HG03045 (cell line): ENCODE data around the gene KYAT1.
"Not testable (repeated sequence)": the region's sequence is repeated elsewhere in the genome, so short reads cannot be mapped to it uniquely, and the experiment has no call there.

Source experiments
- ATAC-seq: cut with Tn5 transposase; IDR thresholded peaks from one replicate; pipeline ENCODE4 v1.9.1; 2021; ENCODE audit warnings: mild to moderate bottlenecking, moderate library complexity; ENCODE audit not compliant: unreplicated experiment

The KYAT1 gene

DNA sequence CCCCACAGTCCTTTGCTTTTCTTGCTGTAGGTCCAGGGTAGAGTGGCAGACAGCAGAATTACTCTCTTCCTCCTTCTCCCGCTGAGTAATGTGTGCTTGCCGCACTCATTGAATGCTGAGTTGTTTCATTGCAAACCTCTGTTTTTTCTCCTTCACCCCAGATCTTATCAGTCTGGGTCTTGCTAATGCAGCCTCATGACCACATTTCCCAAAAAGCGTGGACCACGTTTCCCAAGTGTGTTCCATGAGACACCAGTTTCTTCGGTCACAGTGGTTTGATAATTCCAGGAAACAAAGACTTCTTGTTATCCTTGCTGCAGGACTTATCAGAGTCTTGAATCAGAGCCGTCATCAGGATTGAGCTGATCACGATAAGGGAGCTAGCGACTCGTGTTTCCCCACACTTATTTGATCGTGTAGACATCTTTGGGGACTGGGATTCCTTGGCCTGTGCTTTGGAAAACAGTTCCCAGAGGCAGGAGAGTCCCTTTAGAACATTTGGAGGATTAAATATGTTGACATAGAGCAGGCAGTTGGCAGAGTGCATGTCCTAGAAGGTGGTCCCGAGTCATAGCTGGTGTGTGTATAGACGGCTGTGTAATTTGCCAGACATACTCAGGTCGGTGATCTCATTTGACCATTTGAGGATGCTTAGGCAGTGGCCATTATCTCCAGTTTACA lies 4.6 kb upstream of the KYAT1 start:
- no peak for ATAC-seq

DNA sequence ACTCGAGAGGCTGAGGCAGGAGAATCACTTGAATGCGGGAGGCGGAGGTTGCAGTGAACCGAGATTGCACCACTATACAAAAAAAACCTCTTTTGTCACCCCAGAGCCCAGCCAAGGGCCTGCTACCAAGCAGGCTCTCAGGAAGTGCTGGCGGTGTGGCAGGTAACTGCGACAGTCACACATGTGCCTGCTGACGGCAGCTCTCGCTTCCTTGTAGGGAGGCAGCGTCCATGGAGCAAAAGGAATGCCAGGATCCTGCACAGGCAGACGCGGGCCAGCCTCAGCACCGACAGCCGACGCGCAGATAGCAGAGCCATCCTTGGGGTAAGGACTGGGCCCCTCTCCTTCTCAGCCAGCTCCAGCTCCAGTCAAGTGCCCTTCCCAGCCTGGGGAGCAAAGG lies 4.0 kb upstream of the KYAT1 start:
- ATAC-seq, result no peak

DNA sequence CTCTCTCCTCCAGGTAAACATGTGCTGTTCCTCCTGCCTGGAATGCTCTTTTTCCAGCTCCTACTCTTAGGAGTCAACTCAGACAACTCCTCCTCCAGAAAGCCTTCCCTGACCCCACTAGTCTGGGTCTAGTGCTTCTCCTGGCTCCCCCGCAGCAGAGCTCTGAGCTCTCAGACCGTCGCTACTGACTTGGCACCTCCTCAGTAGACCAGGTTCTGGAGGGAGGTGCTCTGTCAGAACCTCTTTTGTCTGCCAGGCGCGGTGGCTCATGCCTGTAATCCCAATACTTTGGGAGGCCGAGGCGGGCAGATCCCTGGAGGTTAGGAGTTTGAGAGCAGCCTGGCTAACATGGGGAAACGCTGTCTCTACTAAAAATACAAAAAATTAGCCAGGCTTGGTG lies 3.6 kb upstream of the KYAT1 start:
- no peak for ATAC-seq

DNA sequence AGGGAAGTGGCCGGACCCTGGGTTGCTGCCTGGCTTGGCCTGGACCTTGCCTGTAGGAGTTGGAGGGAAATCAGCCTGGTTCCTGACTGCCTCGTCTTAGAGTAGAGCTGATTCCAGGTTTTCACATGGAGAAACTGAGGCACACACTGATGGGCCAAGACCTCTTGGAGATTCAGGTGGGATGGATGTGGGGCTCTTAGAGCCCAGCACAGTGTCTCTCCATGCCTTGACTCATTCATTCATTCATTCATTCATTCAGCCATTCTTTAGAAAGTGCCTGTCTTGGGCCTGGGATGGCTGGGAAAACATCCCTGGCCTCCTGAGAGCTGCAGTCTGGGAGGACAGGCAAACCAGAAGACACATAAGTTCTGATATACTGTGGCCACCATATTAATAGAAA lies 2.4 kb upstream of the KYAT1 start:
- no peak for ATAC-seq

DNA sequence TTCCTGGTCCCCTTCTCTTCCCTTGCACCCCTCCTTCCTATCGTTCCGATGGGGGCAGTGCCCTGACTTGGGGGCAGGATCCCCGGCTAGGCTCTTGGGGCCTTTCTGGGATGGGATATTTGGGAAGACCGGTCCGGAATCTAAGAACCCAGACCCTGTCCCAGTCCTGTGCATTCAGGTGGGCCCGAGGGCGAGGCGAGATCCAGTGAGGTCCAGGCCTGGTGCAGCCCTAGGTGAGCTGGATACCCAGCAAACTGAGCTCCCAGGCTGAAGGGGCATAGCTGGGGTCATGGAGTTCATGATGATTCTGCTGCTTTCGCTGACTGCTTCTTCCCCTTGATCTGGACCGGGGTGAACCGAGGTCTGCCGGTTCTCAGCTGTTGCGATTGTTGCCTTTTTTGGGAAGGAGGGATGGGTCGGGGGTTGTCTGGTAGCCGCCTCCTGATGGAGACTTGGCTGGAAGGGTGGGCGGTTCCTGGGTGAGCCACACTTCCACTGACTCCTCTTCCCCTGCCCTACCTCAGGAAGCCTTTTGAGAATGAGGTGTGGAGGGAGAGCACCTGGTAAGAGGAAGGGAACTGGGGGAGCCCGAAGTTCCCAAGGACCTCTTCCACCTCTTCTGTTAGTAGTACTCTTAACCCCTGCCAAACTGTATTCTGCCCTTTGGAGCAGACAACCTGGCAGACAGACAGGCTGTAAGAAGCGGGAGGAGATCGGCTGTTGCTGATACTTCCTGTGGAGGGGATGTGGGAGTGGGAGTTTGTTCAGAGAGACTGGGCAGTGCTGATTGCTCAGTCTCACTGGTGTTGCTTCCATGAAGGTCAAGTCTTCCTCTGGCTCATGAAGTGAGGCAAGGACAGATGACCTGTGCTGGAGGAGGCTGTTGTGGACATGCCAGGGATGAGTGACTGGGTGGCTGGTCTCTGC lies 1.2 kb upstream of the KYAT1 start:
- no peak for ATAC-seq

DNA sequence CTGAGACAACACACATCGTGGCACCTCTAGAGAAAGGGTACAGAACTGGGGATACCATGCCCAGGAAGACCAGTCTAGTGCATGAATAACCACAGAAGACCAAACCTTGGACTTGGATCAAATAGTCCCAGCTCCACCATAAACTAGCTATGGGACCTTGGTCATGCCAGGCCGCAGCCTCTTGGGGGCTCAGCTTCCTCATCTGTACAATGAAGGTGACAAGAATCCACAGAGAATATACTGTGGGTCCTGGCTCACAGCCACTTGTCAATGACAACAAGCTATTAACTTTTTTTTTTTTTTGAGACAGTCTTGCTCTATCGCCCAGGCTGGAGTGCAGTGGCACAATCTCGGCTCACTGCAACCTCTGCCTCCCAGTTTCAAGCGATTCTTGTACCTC lies 3.9 kb downstream of the KYAT1 start:
- no peak for ATAC-seq

DNA sequence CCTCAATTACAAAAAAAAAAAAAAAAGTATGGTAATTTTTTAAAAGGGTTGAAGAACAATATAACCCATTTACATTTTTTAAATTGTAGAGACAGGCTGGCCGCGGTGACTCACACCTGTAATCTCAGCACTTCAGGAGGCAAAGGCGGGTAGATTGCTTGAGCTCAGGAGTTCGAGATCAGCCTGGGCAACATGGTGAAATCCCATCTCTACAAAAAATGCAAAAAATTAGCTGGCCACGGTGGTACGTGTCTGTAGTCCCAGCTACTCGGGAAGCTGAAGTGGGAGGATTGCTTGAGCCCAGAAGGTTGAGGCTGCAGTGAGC lies 10.8 kb downstream of the KYAT1 start:
- ATAC-seq, result not testable (repeated sequence)

DNA sequence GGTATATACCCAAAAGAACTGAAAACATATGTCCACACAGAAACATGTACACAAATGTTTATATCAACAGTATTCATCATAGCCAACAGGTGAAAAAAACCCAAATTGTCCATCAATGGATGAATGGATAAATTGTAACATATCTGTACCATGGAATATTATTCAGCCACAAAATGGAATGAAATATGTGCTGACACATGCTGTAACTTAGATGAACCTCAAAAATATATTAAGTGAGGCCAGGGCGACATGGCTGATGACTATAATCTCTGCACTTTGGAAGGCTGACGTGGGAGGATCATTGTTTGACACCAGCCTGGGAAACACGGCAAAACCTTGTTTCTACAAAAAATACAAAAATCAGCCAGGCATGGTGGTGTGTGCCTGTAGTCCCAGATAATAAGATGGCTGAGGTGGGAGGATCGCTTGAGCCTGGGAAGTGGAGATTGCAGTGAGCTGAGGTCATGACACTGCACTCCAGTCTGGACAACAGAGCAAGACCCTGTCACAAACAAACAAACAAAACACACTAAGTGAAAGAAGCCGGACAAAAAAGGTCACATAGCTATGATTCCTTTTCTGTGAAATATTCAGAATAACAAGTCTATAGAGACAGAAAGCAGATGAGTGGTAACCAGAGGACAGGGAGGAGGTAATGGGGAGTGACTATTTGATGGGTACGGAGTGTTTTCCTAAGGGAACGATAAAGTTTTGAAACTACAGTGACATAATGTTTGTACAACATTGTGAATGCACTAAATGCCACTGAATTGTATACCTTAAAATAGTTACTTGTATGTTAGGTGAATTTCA lies 11.4 kb downstream of the KYAT1 start:
- ATAC-seq, result no peak

DNA sequence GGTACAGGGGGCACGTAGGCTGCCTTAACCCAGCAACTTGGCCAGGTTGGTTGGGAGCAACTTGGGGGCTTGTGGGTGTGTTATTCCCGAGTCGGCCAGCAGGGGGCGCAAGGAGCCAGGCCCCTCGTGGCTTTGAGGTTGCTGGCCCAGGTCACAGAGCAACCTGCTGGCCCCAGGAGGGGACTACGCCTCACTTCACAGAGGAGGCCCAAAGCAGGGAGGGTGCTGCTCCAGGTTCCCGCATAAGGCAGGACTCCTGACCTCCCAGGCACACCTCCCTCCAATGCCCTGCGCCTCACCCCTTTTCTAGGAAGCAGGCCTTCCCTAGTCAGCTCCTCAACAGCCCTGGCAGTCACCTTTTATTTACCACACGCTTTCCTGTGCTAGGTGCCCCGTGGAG lies 18.1 kb downstream of the KYAT1 start:
- ATAC-seq, result no peak

DNA sequence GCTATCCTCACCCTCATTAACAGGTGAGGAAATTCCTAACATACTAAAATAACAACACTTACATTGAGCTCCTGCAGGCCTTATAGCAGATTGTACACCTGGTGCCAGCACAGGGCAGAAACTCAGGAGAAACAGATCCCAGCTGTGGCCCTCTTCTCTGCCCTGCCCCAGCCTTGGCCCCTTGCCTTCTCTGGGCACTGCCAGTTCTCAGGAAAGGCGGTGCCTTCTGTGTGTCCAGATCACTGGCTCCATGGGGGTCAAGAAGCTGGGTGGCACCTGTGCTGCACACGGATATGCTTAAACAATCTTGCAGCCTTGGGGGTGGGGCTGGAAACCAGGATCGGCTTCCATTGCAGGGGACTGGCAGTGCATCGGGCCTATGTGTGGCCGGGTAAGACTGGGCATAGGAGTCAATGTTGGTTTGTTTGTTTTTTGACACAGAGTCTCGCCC lies 19.3 kb downstream of the KYAT1 start:
- ATAC-seq, result no peak

DNA sequence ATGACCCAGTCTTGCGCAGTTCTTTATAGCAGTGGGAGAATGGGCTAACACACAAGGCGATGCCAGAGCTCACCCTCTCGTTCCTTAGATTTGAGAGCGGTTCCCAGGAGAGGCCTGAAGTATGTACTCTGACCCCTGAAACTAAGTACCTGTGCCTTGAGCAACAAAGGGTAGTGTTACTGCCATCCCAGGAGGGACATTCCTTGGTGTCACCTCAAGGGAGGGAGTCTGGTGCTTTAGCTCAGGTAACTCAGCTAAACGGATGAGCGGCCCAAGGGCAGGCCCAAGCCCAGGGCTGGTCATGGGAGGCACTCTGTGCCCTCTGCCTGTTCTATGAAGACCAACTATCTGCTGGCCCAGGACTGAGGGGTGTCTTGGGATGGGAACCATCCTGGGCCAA lies 20.2 kb downstream of the KYAT1 start:
- no peak for ATAC-seq

DNA sequence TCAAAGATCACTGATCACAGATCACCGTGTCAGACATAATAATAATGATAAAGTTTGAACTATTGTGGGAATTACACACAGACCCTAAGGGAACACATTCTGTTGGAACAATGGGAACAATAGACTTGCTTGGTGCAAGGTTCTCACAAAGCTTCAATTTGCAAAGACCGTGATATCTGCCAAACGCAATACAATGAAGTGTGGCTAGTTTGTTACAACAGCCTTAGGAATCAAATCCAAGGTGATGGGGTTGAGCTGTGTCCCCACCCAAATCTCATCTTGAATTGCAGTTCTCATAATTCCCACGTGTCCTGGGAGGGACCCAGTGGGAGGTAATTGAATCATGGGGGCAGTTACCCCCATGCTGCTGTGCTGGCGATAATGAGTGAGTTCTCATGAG lies 20.8 kb downstream of the KYAT1 start:
- no peak for ATAC-seq

DNA sequence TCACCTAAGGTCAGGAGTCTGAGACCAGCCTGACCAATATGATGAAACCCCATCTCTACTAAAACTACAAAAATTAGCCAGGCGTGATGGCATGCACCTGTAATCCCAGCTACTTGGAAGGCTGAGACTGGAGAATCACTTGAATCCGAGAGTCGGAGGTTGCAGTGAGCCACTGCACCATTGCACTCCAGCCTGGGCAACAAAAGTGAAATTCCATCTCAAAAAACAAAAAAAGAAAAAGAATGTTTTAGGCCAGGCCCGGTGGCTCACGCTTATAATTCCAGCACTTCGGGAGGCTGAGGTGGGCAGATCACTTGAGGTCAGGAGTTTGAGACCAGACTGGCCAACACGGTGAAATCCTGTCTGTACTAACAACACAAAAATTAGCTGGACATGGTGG lies 23.3 kb downstream of the KYAT1 start:
- not testable (repeated sequence) for ATAC-seq

DNA sequence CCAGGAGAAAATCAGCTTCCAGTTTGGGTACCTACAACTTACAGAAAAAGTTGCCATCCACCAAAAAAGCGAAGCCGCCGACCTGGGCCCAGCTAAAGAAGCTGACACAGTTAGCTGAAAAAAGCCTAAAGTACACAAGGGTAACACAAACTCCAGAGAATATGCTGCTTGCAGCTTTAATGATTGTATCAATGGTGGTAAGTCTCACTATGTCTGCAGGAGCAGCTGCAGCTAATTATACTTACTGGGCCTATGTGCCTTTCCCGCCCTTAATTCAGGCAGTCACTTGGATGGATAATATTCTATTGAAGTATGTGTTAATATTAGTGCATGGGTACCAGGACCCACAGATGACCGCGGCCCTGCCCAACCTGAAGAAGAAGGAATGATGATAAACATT lies 27.3 kb downstream of the KYAT1 start:
- ATAC-seq, result not testable (repeated sequence)

DNA sequence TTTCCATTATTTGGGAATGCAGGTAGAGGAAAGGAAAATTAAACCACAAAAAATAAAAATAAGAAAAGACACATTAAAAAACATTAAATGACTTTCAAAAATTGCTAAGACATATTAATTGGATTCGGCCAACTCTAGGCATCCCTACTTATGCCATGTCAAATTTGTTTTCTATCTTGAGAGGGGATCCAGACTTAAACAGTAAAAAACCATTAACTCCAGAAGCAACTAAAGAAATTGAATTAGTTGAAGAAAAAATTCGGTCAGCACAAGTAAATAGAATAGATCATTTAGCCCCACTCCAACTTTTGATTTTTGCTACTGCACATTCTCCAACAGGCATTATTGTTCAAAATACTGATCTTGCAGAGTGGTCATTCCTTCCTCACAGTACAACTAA lies 29.1 kb downstream of the KYAT1 start:
- not testable (repeated sequence) for ATAC-seq

DNA sequence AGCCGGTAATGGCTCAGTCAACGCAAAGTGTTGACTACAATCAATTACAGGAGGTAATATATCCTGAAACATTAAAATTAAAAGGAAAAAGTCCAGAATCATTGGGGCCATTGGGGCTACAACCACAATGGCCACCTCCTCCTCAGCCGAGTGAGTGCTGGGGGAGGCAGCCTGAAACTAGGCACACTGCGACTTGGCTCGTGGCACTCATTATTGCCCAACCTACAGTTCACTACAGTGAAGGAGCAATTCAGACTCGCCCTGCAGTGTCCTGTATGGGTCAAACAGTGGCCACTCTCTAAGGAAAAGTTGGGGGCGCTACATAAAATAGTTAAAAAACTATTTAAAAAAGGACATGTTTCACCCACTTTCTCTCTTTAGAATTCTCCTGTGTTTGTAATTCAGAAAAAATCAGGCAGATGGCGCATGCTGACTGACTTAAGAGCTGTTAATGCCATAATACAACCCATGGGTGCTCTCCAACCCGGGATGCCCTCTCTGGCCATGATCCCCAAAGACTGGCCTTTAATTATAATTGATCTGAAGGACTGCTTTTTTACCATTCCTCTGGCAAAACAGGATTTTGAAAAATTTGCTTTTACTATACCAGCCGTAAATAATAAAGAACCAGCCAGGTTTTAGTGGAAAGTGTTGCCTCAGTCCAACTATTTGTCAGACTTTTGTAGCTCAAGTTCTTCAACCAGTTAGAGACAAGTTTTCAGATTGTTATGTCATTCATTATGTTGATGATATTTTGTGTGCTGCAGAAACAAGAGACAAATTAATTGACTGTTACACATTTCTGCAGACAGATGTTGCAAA lies 29.8 kb downstream of the KYAT1 start:
- ATAC-seq, result not testable (repeated sequence)

DNA sequence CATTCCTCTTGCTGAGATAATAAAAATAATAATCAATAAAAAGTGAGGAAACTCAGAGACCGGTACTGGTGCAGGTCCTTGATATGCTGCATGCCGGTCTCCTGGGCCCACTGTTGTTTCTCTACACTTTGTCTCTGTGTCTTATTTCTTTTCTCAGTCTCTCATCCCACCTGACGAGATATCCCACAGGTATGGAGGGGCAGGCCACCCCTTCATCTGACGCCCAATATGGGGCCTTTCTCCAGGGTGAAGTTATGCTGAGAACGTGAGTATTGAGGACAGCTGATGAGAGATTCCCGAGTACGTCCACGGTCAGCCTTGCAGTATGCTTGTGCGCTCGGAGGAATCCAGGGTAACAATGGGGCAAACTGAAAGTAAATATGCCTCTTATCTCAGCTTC lies 30.7 kb downstream of the KYAT1 start:
- ATAC-seq, result not testable (repeated sequence)

DNA sequence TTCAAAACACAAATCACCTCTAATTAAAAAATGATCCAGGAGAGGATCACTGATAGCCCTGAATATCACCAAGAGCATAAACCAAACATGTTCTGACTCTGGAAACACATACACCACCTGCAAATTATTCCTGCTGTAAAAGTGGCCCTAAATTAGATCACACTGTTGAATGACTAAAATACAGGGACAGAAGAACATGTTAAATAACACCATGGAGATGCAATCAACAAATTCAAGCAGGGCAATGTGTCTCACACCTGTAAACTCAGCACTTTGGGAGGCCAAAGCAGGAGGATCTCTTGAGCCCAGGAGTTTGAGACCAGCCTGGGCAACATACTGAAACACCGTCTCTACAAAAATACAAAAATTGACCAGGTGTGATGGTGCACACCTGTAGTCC lies 33.9 kb downstream of the KYAT1 start:
- ATAC-seq, result no peak

DNA sequence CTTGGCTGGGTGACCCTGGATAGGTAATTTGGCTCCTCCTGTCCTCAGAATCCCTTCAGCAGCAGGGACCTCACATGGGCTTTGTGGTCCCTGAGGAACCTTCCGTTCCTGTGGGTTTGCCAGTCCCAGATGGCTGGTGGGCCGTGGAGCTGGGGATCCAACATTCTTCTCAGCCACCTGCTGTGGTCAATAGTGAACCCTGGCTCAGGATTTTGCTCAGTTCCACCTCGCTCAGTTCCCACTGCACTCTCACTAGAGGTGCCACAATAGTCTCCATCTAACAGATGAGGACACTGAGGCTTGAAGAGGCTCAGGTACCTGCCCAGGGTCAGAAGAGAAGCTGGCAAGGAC lies 35.1 kb downstream of the KYAT1 start:
- no peak for ATAC-seq

DNA sequence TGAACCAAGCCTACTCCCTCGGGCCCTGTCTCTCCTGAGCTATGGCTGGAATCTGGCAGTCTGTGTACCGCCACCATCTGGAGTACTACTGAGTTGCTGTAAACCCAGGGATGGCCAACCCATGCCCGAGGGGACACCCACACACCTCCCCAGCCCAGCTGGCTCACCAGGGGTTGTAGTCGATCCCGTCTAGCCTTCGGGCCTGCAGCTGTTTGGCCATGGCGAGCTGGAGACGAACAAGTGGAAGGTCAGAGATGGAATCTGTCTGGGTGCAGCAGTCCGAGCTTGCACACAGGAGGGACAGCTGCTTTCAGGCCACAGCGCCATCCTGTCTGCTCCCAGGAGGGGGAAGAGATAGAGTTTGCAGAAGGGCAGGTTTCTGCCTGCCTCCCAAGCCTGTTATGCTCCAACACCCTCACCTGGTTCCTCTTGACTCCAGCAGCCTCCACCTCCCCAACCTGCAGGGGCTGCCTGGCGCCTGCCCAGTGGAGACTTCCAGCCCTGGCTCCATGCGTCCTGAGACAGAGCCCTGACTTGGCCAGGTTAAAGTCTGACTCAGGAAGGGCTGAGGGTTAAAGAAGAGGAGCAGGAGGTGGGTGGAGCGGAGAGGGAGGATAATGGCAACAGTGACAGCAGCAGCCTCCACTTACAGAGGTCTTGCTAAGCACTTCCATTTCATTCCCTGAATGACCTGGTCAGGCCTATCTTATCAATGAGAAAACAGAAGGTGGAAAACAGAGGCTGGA lies 36.4 kb downstream of the KYAT1 start:
- no peak for ATAC-seq
